Nephron (organoid): Measurements from ENCODE around the gene RSPO1.

ENCODE experiments used
- H3K27ac Mint-ChIP-seq, 3 experiments: 2 replicates each; pipeline ENCODE4 v1.8.0; 2020; ENCODE audit warnings: mixed read lengths in 3 of 3, mild to moderate bottlenecking in 2 of 3, moderate library complexity in 1 of 3
- H3K27me3 Mint-ChIP-seq: 2 replicates; pipeline ENCODE4 v1.8.0; 2021; ENCODE audit warnings: low read depth, mild to moderate bottlenecking, moderate library complexity, mixed read lengths
- H3K36me3 Mint-ChIP-seq: 2 replicates; pipeline ENCODE4 v1.8.0; 2020; ENCODE audit warnings: low read depth, mixed read lengths
- H3K4me1 Mint-ChIP-seq: 2 replicates; pipeline ENCODE4 v1.8.0; 2020; ENCODE audit warnings: mixed read lengths
- H3K4me3 Mint-ChIP-seq, 3 experiments: 2 replicates each; pipeline ENCODE4 v1.8.0; 2020; ENCODE audit warnings: mild to moderate bottlenecking in 3 of 3, mixed read lengths in 3 of 3, moderate library complexity in 2 of 3
- H3K9me3 Mint-ChIP-seq: 2 replicates; pipeline ENCODE4 v1.8.0; 2020; ENCODE audit warnings: mixed read lengths
- TF ChIP-seq, protein P1 (sequence below), 3 experiments: fragments of 200-600 bp; sonication (generic); IDR thresholded peaks; one replicate each; pipeline ENCODE4 v1.5.0; 2021; ENCODE audit warnings: antibody characterized with exemption in 3 of 3; ENCODE audit not compliant: unreplicated experiment in 3 of 3

The RSPO1 gene

DNA sequence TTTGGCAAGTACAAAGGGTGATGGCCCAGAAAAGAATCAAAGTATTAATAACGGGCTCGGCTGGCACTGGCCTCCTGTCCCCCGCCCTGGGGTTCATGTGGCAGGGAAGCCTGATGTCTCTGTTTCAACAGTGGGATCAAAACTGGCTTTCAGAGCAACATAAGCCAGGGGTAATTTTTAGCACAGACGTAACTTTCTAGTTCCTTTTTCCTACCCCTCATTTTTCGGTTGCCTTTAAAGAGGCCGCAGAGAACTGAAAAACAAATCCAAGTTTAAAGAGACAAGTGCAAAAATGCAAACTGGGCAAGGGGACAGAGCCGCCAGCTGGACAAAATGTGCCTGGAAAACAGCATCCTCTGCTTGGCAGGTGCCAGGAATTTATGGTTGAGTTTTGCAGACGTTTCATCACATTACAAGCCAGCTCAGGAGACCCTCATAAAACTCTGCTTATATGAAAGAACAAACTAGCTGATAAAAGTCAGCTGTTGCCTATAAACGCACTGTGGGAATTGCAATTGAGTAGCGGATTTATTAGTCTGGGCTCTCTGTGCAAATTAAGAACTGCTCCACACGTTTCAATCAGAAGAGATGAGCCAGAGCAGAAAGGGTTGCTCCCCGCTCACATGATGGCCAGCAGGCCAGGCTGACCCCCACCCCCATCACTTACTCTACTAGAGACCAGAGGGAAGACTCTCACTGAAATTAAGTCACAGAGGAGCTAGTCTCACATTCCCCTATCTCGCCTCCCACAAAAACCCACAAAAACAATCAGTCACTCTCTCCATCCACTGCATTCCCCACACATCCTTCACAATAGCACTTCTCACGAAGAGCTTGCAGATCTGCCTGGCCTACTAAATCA lies 41.8 kb upstream of the RSPO1 start:
- TF ChIP-seq, protein P1, sequence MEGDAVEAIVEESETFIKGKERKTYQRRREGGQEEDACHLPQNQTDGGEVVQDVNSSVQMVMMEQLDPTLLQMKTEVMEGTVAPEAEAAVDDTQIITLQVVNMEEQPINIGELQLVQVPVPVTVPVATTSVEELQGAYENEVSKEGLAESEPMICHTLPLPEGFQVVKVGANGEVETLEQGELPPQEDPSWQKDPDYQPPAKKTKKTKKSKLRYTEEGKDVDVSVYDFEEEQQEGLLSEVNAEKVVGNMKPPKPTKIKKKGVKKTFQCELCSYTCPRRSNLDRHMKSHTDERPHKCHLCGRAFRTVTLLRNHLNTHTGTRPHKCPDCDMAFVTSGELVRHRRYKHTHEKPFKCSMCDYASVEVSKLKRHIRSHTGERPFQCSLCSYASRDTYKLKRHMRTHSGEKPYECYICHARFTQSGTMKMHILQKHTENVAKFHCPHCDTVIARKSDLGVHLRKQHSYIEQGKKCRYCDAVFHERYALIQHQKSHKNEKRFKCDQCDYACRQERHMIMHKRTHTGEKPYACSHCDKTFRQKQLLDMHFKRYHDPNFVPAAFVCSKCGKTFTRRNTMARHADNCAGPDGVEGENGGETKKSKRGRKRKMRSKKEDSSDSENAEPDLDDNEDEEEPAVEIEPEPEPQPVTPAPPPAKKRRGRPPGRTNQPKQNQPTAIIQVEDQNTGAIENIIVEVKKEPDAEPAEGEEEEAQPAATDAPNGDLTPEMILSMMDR (IDR thresholded peaks at IDR 0.05; ENCODE audit: unreplicated experiment in 3 of 3), result no peak
- H3K9me3 Mint-ChIP-seq, result no peaks in the 10 kb centered on the region
- H3K36me3 Mint-ChIP-seq, result peaks cover 12% of the 10 kb centered on the region
- peak overlapping the region in 2 of 3 experiments; percentile 2 to 38 for H3K4me3 Mint-ChIP-seq
- peaks cover 28% of the 10 kb centered on the region for H3K27me3 Mint-ChIP-seq
- H3K27ac Mint-ChIP-seq, result peak overlapping the region; percentile 15 to 80 (median 65)
- peaks cover 25% of the 10 kb centered on the region for H3K4me1 Mint-ChIP-seq

DNA sequence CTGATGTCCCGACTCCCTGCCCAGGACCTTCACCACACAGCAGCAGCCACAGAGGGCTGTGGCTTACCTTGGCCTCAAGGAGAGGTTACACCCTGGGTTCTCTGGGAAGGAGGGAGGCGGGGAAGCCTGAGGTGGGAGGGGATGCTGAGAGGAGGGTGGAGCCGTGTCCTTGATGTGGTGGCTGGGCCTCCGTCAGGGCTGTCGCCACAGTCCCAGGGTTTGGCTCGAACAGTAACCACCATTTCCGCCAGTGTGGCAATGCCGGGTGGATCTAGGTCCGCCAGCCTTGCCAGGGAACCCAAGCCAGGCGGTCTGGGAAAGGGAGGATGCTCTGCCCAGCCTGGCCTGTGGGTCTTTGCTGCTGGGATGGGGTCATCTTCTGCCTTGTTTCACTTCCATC lies 39.2 kb upstream of the RSPO1 start:
- peaks cover 25% of the 10 kb centered on the region for H3K4me1 Mint-ChIP-seq
- H3K36me3 Mint-ChIP-seq, result peaks cover 3% of the 10 kb centered on the region
- no peak overlapping the region for H3K4me3 Mint-ChIP-seq
- TF ChIP-seq, protein P1 (IDR thresholded peaks at IDR 0.05; ENCODE audit: unreplicated experiment in 3 of 3), result no peak
- H3K27me3 Mint-ChIP-seq, result peaks cover 32% of the 10 kb centered on the region
- no peak overlapping the region for H3K27ac Mint-ChIP-seq
- no peaks in the 10 kb centered on the region for H3K9me3 Mint-ChIP-seq

DNA sequence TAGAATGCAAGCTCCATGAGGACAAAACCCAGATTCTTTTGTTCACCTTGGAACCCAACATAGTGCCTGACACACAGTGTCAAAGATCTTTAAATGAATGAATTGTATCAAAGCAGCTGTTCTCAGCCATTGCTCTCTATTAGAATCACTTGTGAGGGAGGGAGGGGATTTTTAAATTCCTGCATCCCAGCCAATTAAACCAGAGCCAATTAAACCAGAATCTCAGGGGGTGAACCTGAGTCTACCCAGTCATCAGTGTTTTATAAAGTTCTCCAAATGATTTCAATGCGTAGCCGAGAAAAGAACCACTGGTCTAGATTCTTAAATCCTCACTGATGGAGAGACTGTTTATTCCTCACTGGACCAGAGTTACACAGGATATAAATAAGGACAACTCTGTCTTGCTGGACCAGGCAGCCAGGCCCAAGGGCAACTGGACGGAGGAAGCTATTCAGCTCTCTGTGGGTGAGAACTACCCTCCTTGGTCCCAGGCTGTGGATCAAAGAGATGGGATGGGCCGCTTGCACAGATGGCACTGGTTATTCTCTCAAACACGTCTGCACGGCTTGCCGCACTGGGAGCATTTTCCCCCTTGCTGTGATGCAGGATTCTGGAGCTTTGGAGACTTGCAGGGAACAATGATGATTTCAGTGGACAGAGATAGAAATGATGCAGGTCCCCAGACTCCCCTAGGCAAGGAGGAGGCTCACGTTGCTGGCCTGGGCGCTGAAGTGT lies 37.6 kb upstream of the RSPO1 start:
- no peak overlapping the region for H3K27ac Mint-ChIP-seq

DNA sequence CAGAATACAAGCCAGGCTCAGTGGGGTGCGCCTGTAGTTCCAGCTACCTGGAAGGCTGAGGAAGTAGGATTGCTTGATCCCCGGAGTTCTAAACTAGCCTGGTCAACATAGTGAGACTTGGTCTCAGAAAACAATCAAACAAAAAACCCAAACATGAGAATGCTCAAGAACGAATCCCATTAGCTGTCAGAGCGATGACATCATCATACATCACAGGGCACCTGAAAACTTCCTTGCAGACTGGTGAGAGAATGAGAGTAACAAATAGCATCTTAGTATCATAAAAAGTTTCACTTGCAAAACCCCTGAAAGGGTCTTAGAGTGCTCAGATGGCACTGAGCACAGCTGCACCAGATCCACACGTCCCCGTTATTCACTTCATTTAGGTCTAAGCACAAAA lies 36.6 kb upstream of the RSPO1 start:
- Mint-ChIP-seq H3K4me3 (no peak overlapping the region), H3K27me3 (peaks cover 34% of the 10 kb centered on the region), H3K9me3 (no peaks in the 10 kb centered on the region), H3K36me3 (no peaks in the 10 kb centered on the region), H3K4me1 (peaks cover 25% of the 10 kb centered on the region), H3K27ac (no peak overlapping the region)
- TF ChIP-seq, protein P1 (IDR thresholded peaks at IDR 0.05; ENCODE audit: unreplicated experiment in 3 of 3), result no peak

More for the DNA sequence above, 37.6 kb upstream of the RSPO1 start:
- Mint-ChIP-seq H3K27me3 (peaks cover 32% of the 10 kb centered on the region), H3K9me3 (no peaks in the 10 kb centered on the region), H3K4me1 (peaks cover 25% of the 10 kb centered on the region), H3K36me3 (no peaks in the 10 kb centered on the region), H3K4me3 (no peak overlapping the region)
- TF ChIP-seq, protein P1 (IDR thresholded peaks at IDR 0.05; ENCODE audit: unreplicated experiment in 3 of 3), result no peak

DNA sequence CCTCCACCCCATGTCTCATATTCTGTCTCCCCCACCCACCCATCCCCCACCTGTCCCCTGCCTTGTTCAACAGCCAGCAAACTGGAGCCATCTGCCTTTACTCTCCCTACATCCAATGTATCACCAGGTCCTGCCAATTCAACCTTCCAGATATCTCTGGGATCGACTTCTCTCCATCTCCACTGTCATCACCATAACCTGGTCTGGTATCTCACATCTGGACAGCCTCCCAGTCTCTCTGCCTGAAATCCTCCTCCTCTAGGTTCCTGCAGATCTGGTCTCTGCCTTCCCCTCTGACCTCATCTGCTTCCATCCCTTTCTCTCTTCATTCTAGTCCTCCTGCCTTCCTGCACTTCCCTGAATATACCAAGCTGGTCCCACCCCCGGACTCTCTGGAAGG lies 35.4 kb upstream of the RSPO1 start:
- Mint-ChIP-seq H3K27me3 (peaks cover 32% of the 10 kb centered on the region), H3K4me1 (peaks cover 14% of the 10 kb centered on the region), H3K4me3 (no peak overlapping the region), H3K27ac (no peak overlapping the region), H3K9me3 (no peaks in the 10 kb centered on the region), H3K36me3 (no peaks in the 10 kb centered on the region)
- TF ChIP-seq, protein P1 (IDR thresholded peaks at IDR 0.05; ENCODE audit: unreplicated experiment in 3 of 3), result no peak
